ENCODE measurements around the gene COL18A1. TPM values are rescaled to one million over a fixed set of nuclear protein-coding genes. Genes with fewer than 3 reads are reported as not detected.

COL18A1 gene
- total and polyA plus RNA-seq, 9 of the 15 experiments (the other 6 are each of a cell fraction or from before 2014, with no cell fraction given): 0.14 to 16.4 (median 2.0) TPM

GRCh38 chr21:45542242-45542666 lies 137.3 kb downstream of the COL18A1 start, which contains the start of gene SLC19A1 (continued):
- peak; percentile 22 to 86 for TF ChIP-seq E2F6 (IDR thresholded peaks at IDR 0.05; ENCODE audit: borderline replicate concordance in 1 of 2, extremely low read depth in 1 of 2, insufficient read depth in 1 of 2, insufficient read length in 1 of 2, low read depth in 1 of 2, low read length in 1 of 2, poor library complexity in 1 of 2, severe bottlenecking in 1 of 2)
- peak in 2 of 3 experiments; percentile 16 to 33; a peak in 2 of 6 replicates for TF ChIP-seq CTCF (IDR thresholded peaks at IDR 0.05 in 2 of 3, conservative IDR thresholded peaks at IDR 0.05 in 1 of 3; ENCODE audit: insufficient read depth in 2 of 3, low read depth in 1 of 3, low read length in 3 of 3)
- peak; percentile 60; the same call in 1 of the 2 replicates for TF ChIP-seq PHF8 (IDR thresholded peaks at IDR 0.05; ENCODE audit: borderline replicate concordance, low read length)
- peak; percentile 91 for TF ChIP-seq RB1 (IDR thresholded peaks at IDR 0.05; ENCODE audit: low read depth)
- peak in 1 of 3 experiments; percentile 45 for TF ChIP-seq YY1 (IDR thresholded peaks at IDR 0.05; ENCODE audit: borderline replicate concordance in 1 of 3, control insufficient read depth in 1 of 3, extremely low read depth in 1 of 3, insufficient read depth in 3 of 3, insufficient read length in 1 of 3, insufficient replicate concordance in 2 of 3, low read depth in 1 of 3, low read length in 2 of 3)
- no peak for TF ChIP-seq RBM22 (IDR thresholded peaks at IDR 0.05; ENCODE audit: low read depth, low read length, poor library complexity, severe bottlenecking)
- peak; percentile 39; the same call in 1 of the 2 replicates for TF ChIP-seq NR3C1 (CRISPR knock-in tag; IDR thresholded peaks at IDR 0.05)
- no peak for TF ChIP-seq ARID2 (IDR thresholded peaks at IDR 0.05)
- no peak for TF ChIP-seq RNF2 (IDR thresholded peaks at IDR 0.05)
- TF ChIP-seq JUNB (CRISPR knock-in tag; conservative IDR thresholded peaks at IDR 0.05): no peak
- TF ChIP-seq SIX5 (IDR thresholded peaks at IDR 0.05; ENCODE audit: borderline replicate concordance in 1 of 2, insufficient read depth in 1 of 2, low read depth in 1 of 2, low read length in 2 of 2): peak; percentile 43 to 58; a peak in 3 of 4 replicates
- peak in 1 of 2 experiments; percentile 41; a peak in 1 of 4 replicates for TF ChIP-seq NONO (IDR thresholded peaks at IDR 0.05; ENCODE audit: low read depth in 2 of 2, low read length in 1 of 2)
- no peak for TF ChIP-seq JUND (IDR thresholded peaks at IDR 0.05; ENCODE audit: borderline replicate concordance, low read depth, low read length)
- no peak for TF ChIP-seq JUND (tag; IDR thresholded peaks at IDR 0.05; ENCODE audit: borderline replicate concordance, low read depth, low read length)
- TF ChIP-seq KAT8 (IDR thresholded peaks at IDR 0.05; ENCODE audit: low read depth): no peak
- 0 out of 2 replicates have a peak, but pooled peaks have one; percentile 23 for TF ChIP-seq GABPA (tag; conservative IDR thresholded peaks at IDR 0.05; ENCODE audit: low read depth)
- TF ChIP-seq MAZ (CRISPR knock-in tag; conservative IDR thresholded peaks at IDR 0.05 in 1 of 2, IDR thresholded peaks at IDR 0.05 in 1 of 2): peak in 1 of 2 experiments; percentile 15; a peak in 1 of 4 replicates
- peak; percentile 87 for TF ChIP-seq ETS1 (conservative IDR thresholded peaks at IDR 0.05; ENCODE audit: control insufficient read depth, low read depth, low read length)
- TF ChIP-seq ZBTB43 (CRISPR knock-in tag; IDR thresholded peaks at IDR 0.05): no peak
- no peak for TF ChIP-seq ELF4 (CRISPR knock-in tag; IDR thresholded peaks at IDR 0.05)
- no peak for TF ChIP-seq SMAD2 (IDR thresholded peaks at IDR 0.05; ENCODE audit: low read depth, low read length)
